Testis (tissue), 2 donors: ENCODE results near the gene OTUB2.

Source experiments
- POLR2A ChIP-seq: fragments of 450-650 bp; IDR thresholded peaks from one replicate; pipeline ENCODE4 v1.6.1; 2017; ENCODE audit warnings: antibody characterized with exemption, mild to moderate bottlenecking, moderate library complexity
- TF ChIP-seq, protein P1 (sequence below), 3 experiments: fragments of 450-650 bp in 2 of 3; fragments of 200-600 bp in 1 of 3; sonication (generic) in 1 of 3; IDR thresholded peaks; one replicate each; pipeline ENCODE4 v1.5.1; 2016 to 2019; ENCODE audit warnings: antibody characterized with exemption in 3 of 3, mild to moderate bottlenecking in 2 of 3, moderate library complexity in 1 of 3

GRCh38 chr14:94056579-94057308, 30.6 kb downstream of the OTUB2 start:
- TF ChIP-seq, protein P1, sequence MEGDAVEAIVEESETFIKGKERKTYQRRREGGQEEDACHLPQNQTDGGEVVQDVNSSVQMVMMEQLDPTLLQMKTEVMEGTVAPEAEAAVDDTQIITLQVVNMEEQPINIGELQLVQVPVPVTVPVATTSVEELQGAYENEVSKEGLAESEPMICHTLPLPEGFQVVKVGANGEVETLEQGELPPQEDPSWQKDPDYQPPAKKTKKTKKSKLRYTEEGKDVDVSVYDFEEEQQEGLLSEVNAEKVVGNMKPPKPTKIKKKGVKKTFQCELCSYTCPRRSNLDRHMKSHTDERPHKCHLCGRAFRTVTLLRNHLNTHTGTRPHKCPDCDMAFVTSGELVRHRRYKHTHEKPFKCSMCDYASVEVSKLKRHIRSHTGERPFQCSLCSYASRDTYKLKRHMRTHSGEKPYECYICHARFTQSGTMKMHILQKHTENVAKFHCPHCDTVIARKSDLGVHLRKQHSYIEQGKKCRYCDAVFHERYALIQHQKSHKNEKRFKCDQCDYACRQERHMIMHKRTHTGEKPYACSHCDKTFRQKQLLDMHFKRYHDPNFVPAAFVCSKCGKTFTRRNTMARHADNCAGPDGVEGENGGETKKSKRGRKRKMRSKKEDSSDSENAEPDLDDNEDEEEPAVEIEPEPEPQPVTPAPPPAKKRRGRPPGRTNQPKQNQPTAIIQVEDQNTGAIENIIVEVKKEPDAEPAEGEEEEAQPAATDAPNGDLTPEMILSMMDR (IDR thresholded peaks at IDR 0.05), result no peak
- no peak for TF ChIP-seq POLR2A
